NCI-H1417 (cell line): ENCODE data around the gene EIF3I.

Experiments
- DNase-seq, 3 experiments: peaks; one replicate each; lab custom pipeline; 2025; lab: John Stamatoyannopoulos, UW

The EIF3I gene

GRCh38 chr1:32266921-32267591, 44.8 kb downstream of the EIF3I start:
- no peak for DNase-seq

GRCh38 chr1:32269744-32270143, 47.5 kb downstream of the EIF3I start:
- DNase-seq: no peak

GRCh38 chr1:32272557-32273390, 50.6 kb downstream of the EIF3I start:
- no peak for DNase-seq

- peak in 2 of 3 experiments; percentile 40 to 52 for DNase-seq
These were observed 51.4 kb downstream of the EIF3I start for GRCh38 chr1:32273391-32274208.

GRCh38 chr1:32274646-32275340, 52.6 kb downstream of the EIF3I start:
- no peak for DNase-seq

- DNase-seq: no peak
These were observed 53.2 kb downstream of the EIF3I start for GRCh38 chr1:32275424-32275823.

GRCh38 chr1:32276032-32276782, 54.0 kb downstream of the EIF3I start:
- no peak for DNase-seq
